Keratinocyte (primary cell): ENCODE data around the gene OAT. TPM values are rescaled to one million over a fixed set of nuclear protein-coding genes. Genes with fewer than 3 reads are reported as not detected.

Experiments used
- DNase-seq: peaks from one replicate; pipeline ENCODE4 v3.0.0-alpha.2; 2011; ENCODE audit warnings: low read depth, missing footprints, low spot score
- FAIRE-seq: peaks from 2 replicates; lab custom pipeline; 2011; peaks lifted over from hg19 to GRCh38; lab: Jason Lieb, UNC
- H2AFZ ChIP-seq: 2 replicates; pipeline ENCODE4 v1.6.0; 2012; ENCODE audit warnings: low read length, control low read depth, inconsistent platforms; ENCODE audit not compliant: control insufficient read depth
- H3K27ac ChIP-seq: 2 replicates; pipeline ENCODE4 v1.5.1; 2011; ENCODE audit warnings: low read length; ENCODE audit not compliant: control insufficient read depth, insufficient read depth
- H3K27me3 ChIP-seq: 3 replicates; pipeline ENCODE4 v1.6.0; 2011; ENCODE audit warnings: low read length; ENCODE audit not compliant: control insufficient read depth, insufficient read depth; ENCODE audit errors: extremely low read depth
- H3K36me3 ChIP-seq, 2 experiments: 2 replicates in 1 of 2; 3 replicates in 1 of 2; pipeline ENCODE4 v1.5.1; 2011; ENCODE audit warnings: low read length in 2 of 2, mild to moderate bottlenecking in 1 of 2; ENCODE audit not compliant: control insufficient read depth in 2 of 2, insufficient read depth in 2 of 2; ENCODE audit errors: extremely low read depth in 1 of 2
- H3K4me1 ChIP-seq: 3 replicates; pipeline ENCODE4 v1.5.1; 2011; ENCODE audit warnings: low read length; ENCODE audit not compliant: control insufficient read depth, insufficient read depth; ENCODE audit errors: extremely low read depth
- H3K4me2 ChIP-seq: 3 replicates; pipeline ENCODE4 v1.6.0; 2011; ENCODE audit warnings: low read depth, low read length; ENCODE audit not compliant: control insufficient read depth, insufficient read depth; ENCODE audit errors: extremely low read depth
- H3K4me3 ChIP-seq, 3 experiments: fragments of 200-600 bp in 1 of 3; sonication (generic) in 1 of 3; 2 replicates in 2 of 3; 3 replicates in 1 of 3; pipeline ENCODE4 v1.5.1; 2011 to 2016; ENCODE audit warnings: low read length in 3 of 3, mild to moderate bottlenecking in 3 of 3, control low read depth in 2 of 3, inconsistent platforms in 1 of 3, low read depth in 1 of 3, mixed read lengths in 1 of 3, mixed run types in 1 of 3, moderate library complexity in 1 of 3; ENCODE audit not compliant: control insufficient read depth in 2 of 3, insufficient read depth in 2 of 3; ENCODE audit errors: extremely low read depth in 1 of 3
- H3K79me2 ChIP-seq: 2 replicates; pipeline ENCODE4 v1.6.0; 2012; ENCODE audit warnings: low read length; ENCODE audit not compliant: control insufficient read depth, insufficient read depth
- H3K9ac ChIP-seq: 3 replicates; pipeline ENCODE4 v1.6.0; 2011; ENCODE audit warnings: low read length; ENCODE audit not compliant: control insufficient read depth, insufficient read depth; ENCODE audit errors: extremely low read depth
- H3K9me1 ChIP-seq: 3 replicates; pipeline ENCODE4 v1.6.0; 2011; ENCODE audit warnings: low read length; ENCODE audit not compliant: control insufficient read depth, insufficient read depth; ENCODE audit errors: extremely low read depth
- H3K9me3 ChIP-seq: 2 replicates; pipeline ENCODE4 v1.5.1; 2012; ENCODE audit warnings: low read depth, low read length; ENCODE audit not compliant: control insufficient read depth
- H4K20me1 ChIP-seq: 3 replicates; pipeline ENCODE4 v1.6.0; 2011; ENCODE audit warnings: low read length; ENCODE audit not compliant: control insufficient read depth, insufficient read depth; ENCODE audit errors: extremely low read depth
- EZH2 ChIP-seq: IDR thresholded peaks from one replicate; pipeline ENCODE4 v1.6.1; 2012; ENCODE audit warnings: inconsistent platforms, mild to moderate bottlenecking, low read length, moderate library complexity
- dilution Hi-C: fragments of 300-500 bp; cut with MboI; formaldehyde crosslinking; loops from one replicate; pipeline ENCODE4 v1.7.0; 2020; ENCODE audit warnings: low sequenced_read_pairs; ENCODE audit not compliant: extremely low pct_ligation_motif_present
- polyA plus RNA-seq, 5 experiments: library from polyadenylated mRNA; depleted of rRNA in 3 of 5; stranded (reverse) in 3 of 5; stranded (forward) in 1 of 5; unstranded in 1 of 5; fragments of >200 nt; gene quantifications; 1 replicate in 1 of 5; 2 replicates in 3 of 5; 3 replicates in 1 of 5; pipeline versions ENCODE4 v1.2.1 to v1.2.3, GENCODE V29; 2011 to 2012; ENCODE audit warnings: missing spikeins in 2 of 5, low read depth in 1 of 5, low replicate concordance in 1 of 5
- TF ChIP-seq, protein P1 (sequence below), 3 experiments: IDR thresholded peaks in 1 of 3; conservative IDR thresholded peaks in 1 of 3; optimal IDR thresholded peaks in 1 of 3; 2 replicates in 2 of 3; 3 replicates in 1 of 3; pipeline versions ENCODE3 to v1.5.1; 2011; ENCODE audit warnings: low read length in 3 of 3, mild to moderate bottlenecking in 3 of 3, moderate library complexity in 2 of 3, control low read depth in 1 of 3, inconsistent platforms in 1 of 3; ENCODE audit not compliant: insufficient read depth in 2 of 3; ENCODE audit errors: extremely low read depth in 1 of 3

The OAT gene
- polyA plus RNA-seq, 1 donor (not counting 4 experiments of a cell fraction or from before 2014, with no cell fraction given), result 528 TPM

GRCh38 chr10:124409696-124410095 is 9.0 kb downstream of the OAT start:
- H4K20me1 ChIP-seq, result peaks cover 8% of the 10 kb centered on the region
- dilution Hi-C loops, result no loop called here
- H3K4me1 ChIP-seq, result peaks cover 14% of the 10 kb centered on the region
- H2AFZ ChIP-seq, result no peak overlapping the region
- peaks cover 57% of the 10 kb centered on the region for H3K79me2 ChIP-seq
- H3K4me2 ChIP-seq, result no peak overlapping the region
- H3K27me3 ChIP-seq, result no peaks in the 10 kb centered on the region
- H3K9me3 ChIP-seq, result no peaks in the 10 kb centered on the region
- H3K27ac ChIP-seq, result no peak overlapping the region
- FAIRE-seq, result no peak
- peaks cover 31 to 37% of the 10 kb centered on the region in 2 experiments for H3K36me3 ChIP-seq
- TF ChIP-seq EZH2, result no peak
- H3K9me1 ChIP-seq, result no peaks in the 10 kb centered on the region
- no peak overlapping the region for H3K9ac ChIP-seq
- H3K4me3 ChIP-seq, result no peak overlapping the region
- no peak for DNase-seq

DNA sequence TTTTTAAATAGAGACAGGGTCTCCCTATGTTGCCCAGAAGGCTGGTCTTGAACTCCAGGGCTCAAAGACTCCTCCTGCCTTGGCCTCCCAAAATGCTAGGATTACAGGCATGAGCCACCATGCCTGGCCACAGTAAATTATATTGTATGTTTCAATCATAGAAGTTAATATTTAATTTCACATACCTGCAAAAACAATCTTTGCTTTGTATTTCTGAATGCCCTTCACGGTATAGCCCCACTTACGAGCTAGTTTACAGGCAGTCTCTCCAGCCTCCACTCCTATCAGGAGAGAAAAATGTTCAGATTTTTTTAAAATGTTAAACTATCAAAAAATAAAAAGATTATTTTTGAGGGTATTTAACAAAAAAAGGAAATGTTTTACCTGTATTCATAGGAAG is 10.4 kb downstream of the OAT start:
- Histone ChIP-seq H3K9me1 (no peaks in the 10 kb centered on the region), H2AFZ (no peak overlapping the region), H3K79me2 (peaks cover 44% of the 10 kb centered on the region), H3K4me1 (peaks cover under 1% of the 10 kb centered on the region), H3K4me3 (no peak overlapping the region), H4K20me1 (peaks cover 4% of the 10 kb centered on the region), H3K27me3 (no peaks in the 10 kb centered on the region), H3K4me2 (no peak overlapping the region), H3K9ac (no peak overlapping the region), H3K9me3 (no peaks in the 10 kb centered on the region), H3K27ac (no peak overlapping the region), H3K36me3 (peaks cover 39 to 41% of the 10 kb centered on the region in 2 experiments)
- DNase-seq (no peak), FAIRE-seq (no peak)
- dilution Hi-C loops, result no loop called here
- TF ChIP-seq EZH2, result no peak
- TF ChIP-seq, protein P1, sequence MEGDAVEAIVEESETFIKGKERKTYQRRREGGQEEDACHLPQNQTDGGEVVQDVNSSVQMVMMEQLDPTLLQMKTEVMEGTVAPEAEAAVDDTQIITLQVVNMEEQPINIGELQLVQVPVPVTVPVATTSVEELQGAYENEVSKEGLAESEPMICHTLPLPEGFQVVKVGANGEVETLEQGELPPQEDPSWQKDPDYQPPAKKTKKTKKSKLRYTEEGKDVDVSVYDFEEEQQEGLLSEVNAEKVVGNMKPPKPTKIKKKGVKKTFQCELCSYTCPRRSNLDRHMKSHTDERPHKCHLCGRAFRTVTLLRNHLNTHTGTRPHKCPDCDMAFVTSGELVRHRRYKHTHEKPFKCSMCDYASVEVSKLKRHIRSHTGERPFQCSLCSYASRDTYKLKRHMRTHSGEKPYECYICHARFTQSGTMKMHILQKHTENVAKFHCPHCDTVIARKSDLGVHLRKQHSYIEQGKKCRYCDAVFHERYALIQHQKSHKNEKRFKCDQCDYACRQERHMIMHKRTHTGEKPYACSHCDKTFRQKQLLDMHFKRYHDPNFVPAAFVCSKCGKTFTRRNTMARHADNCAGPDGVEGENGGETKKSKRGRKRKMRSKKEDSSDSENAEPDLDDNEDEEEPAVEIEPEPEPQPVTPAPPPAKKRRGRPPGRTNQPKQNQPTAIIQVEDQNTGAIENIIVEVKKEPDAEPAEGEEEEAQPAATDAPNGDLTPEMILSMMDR (optimal IDR thresholded peaks at IDR 0.05 in 1 of 3, IDR thresholded peaks at IDR 0.05 in 1 of 3, conservative IDR thresholded peaks at IDR 0.05 in 1 of 3; ENCODE audit: extremely low read depth in 1 of 3, insufficient read depth in 2 of 3, low read length in 3 of 3), result no peak

GRCh38 chr10:124407456-124407855 is 11.3 kb downstream of the OAT start:
- no peak overlapping the region for H2AFZ ChIP-seq
- H3K4me1 ChIP-seq, result no peaks in the 10 kb centered on the region
- no peaks in the 10 kb centered on the region for H3K27me3 ChIP-seq
- H3K4me2 ChIP-seq, result no peak overlapping the region
- no peaks in the 10 kb centered on the region for H4K20me1 ChIP-seq
- H3K9me3 ChIP-seq, result no peaks in the 10 kb centered on the region
- peaks cover 37 to 40% of the 10 kb centered on the region in 2 experiments for H3K36me3 ChIP-seq
- no peak for DNase-seq
- H3K27ac ChIP-seq, result no peak overlapping the region
- H3K9me1 ChIP-seq, result no peaks in the 10 kb centered on the region
- H3K4me3 ChIP-seq, result no peak overlapping the region
- dilution Hi-C loops, result no loop called here
- H3K79me2 ChIP-seq, result peaks cover 35% of the 10 kb centered on the region
- no peak overlapping the region for H3K9ac ChIP-seq
- TF ChIP-seq, protein P1 (optimal IDR thresholded peaks at IDR 0.05 in 1 of 3, IDR thresholded peaks at IDR 0.05 in 1 of 3, conservative IDR thresholded peaks at IDR 0.05 in 1 of 3; ENCODE audit: extremely low read depth in 1 of 3, insufficient read depth in 2 of 3, low read length in 3 of 3), result no peak
- TF ChIP-seq EZH2, result no peak
- no peak for FAIRE-seq
